HG03175 (cell line): ENCODE results near the gene GLG1.
A peak's percentile ranks its signal among the peaks of the same experiment; 100 is the strongest.

Source experiments
- ATAC-seq: cut with Tn5 transposase; IDR thresholded peaks from one replicate; pipeline ENCODE4 v1.9.1; 2021; ENCODE audit warnings: mild to moderate bottlenecking, moderate library complexity; ENCODE audit not compliant: unreplicated experiment

Gene GLG1

DNA sequence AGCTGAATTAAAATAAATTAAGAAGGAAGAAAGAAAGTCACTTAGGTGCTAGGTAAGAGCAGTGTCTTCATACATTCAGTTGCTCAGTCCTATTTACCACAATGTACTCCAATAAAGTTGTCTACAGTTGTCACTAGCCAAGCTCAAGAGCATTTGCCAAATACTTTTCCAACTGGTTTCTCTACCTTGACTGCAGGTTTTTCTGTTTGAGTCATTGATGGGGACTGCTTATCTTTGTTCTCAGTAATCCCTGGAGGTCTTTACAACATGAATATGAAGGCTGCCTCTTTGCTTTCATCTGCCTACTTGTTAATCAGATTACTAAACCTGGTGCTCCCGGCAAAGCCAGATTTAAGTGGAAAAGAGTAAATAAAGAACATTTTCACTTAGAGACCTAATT lies 121.0 kb downstream of the GLG1 start:
- ATAC-seq: no peak

DNA sequence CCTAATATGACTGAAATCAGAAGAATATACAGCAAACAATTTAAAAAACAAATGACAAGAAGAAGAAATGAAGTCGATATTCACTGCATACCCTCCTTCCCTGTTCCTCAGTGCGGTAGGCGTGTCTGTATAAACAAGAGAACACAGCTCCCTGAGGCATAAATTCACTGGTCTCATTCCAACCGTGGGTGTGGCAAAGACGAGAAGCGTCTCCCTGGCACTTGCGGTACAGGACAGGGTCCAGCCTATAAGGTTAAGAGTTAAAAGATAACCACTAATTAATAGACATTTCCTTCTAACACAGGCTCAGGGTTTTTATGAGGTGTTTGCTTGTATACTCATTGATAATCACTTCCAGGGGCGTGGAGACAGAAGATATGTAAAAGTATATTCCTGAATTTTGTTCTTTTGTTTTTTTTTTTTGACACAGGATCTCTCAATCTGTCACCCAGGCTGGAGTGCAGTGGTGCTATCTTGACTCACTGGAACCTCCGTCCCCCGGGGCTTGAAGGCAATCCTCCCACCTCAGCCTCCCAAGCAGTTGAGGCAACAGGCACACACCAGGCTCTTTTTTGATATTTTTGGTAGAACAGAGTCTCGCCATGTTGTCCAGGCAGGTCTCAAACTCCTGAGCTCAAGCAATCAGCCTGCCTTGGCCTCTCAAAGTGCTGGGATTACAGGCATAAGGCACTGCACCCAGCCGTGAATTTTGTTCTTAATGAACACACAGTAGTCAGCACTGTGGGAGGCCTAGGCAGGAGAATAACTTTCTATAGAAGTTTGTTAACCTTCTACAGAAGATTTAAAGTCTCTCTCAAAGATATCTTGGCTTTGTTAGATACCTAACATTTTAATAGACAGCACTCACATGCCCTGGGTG lies 126.5 kb downstream of the GLG1 start:
- no peak for ATAC-seq

DNA sequence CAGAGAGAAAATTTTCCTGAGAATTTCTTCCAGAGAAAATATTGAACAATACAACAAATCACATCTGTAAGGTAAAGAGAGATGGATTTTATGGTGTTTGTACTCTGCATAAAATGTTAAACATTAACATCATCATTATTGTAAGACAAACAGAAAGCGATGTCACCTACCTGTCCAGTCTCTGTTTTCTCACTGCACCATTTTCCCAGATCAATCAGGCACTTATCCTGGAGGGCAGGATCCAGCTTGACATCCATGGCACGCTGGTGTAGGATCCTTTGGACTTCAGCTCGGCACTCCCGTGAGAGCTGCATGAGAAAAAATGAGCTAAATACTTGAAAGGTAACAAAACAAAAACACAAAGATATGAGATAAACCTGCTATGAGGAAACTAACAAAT lies 129.7 kb downstream of the GLG1 start:
- ATAC-seq: no peak

DNA sequence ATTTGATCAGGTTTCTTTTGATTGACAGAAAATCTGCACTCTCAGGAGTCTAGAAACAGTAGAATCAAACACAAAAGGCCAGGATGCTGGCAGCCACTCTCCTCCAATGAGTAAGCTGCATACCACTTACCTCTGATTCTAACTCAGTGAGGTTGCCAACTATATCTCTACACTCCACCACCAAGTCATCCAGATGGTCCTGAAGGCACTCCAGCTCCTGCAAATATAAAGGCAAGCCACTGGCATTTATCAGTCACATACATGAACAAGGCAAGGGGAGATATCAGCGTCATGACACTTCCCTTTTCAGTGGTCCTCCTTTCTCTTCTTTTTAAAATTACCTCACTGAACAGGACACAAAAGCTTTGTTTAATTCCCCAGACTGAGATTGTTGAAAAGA lies 132.5 kb downstream of the GLG1 start:
- no peak for ATAC-seq

DNA sequence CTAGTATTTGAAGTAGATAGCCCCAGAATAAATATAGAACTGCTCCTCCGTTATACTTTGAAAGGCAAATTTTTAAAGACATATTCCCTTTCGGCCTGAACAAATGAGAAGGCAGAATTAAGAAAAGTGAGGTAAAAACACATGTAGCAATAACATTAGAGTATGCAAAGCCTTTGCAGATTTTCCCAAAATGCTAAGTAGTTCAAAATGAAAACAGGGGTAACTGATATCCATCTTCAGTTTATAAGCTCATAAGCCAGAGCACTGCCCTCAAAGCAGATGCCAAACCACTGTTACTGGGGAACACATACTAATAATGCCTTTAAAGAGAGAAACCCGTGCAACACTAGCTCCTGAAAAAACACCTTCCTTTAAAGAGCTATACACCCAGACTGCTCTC lies 134.4 kb downstream of the GLG1 start:
- no peak for ATAC-seq

DNA sequence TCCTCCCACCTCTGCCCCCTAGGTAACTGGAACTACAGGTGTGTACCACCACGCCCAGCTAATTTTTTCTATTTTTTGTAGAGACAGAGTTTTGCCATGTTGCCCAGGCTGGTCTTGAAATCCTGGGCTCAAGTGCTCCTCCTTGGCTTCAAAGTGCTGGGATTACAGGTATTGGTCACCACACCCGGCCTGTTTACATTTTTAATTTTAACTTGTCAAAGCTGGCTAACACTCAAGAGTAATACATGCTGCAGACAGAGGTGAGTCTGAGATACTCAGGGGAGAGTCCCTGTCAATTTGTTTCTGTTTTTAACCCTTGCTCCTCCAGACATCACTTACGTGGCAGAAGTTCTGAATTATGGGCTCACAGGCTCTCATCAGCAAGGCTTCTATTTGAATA lies 134.9 kb downstream of the GLG1 start:
- ATAC-seq: no peak

DNA sequence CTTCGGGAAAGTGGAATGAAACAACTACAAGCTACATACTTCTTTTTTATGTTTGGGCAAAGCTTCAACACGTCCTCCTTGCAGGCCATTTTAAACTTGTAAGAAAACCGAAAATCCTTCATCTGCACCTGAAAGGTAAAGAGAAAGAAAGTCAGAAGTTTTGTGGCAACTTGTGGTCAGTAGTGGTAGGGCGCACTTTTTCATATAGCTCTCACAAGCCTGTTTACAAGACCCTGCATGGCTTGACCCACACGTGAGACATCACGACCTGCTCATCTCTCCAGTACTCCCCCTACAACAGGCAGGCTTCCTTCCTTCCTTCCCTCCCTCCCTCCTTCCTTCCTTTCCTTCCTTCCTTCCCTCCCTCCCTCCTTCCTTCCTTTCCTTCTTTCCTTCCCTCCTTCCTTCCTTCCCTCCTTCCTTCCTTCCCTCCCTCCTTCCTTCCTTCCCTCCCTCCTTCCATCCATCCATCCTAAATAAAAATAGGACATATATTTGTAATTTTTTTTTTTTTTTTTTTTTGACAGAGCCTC lies 136.9 kb downstream of the GLG1 start:
- no peak for ATAC-seq

DNA sequence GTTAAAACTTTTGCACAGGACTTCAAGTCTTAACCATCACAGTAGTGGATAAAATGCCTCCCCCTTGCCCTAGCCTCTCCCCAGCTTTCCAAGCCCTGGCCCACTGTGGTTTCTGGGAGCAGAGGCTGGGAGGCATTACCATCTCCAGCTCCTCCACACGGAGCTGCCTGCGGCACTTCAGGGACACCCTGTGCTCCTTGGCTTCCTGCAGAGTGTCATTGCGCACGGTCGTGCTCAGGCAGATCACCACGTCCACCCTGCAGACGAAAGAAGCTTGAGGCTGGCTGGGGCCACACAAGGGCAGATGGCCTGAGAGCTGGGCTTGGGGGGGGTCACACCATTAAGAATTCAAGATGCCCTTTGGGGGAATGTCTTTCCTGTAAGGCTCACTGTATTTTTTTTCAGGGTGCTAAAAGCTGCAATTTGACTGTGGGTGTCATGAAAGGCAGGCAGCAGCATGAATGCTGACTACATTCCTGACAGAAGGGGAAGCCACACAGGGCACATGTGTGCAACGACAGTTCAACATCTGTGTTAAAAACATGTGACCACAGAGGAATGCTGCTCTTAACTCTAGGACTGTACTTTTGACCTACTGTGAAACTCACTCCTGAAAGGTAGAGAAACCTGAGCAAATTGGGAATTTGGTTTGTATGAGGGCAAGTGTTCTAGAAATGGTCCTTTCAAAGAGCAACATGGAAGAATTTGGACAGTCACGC lies 137.9 kb downstream of the GLG1 start:
- ATAC-seq: no peak

DNA sequence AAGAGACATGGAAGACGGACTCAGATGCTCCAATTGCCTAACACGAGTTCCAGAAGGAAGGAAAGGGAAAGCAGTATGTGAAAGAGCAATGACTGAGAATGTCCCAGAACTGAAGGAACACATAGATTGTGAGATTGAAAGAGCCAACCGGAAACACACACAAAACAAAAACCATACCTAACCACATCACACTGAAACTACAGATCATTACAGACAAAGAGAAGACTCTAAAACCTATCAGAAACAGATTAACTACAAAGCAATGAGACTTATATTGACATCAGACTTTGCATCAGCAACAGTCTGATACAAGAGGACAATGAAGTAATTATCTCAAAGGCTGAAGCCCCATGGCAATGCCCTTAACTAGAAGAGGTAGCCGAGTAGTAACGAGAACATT lies 140.0 kb downstream of the GLG1 start:
- peak; percentile 67 for ATAC-seq

DNA sequence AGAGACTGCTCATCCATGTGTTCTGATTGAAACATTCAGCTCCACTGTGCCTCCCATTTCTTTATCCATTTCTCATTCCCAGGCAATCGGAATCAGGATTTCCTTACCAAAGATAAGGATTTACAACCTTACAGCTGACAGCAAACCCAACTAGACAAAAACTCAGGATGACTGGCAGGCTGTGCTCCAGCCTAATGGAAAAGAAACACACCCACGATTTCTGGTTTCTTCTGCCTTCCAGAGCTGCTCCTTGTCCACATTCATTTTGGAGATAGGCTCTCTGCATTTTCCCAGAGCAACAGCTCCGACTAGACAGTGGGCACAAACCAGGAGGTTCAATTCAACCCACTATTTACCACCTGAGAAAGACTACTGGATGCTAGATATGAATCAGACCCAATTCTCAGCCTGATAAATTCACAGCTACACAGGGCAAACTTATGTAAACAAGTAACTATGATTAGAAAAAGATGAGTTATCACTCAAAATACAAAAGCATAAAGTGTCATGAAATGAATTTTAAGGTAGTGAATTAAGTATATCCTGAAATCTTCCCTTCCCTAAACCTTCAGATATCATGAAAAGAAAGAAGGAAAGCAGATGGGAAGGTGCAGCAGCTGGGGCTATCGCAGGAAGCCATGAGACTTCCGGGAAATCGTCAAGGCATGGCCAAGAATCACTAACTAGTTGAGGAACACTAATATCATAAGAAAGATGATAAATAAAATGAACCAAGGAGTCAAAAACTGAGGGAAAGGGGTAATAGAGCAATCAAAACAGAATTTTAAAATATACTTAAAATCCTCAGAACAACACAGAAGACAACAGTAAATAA lies 140.8 kb downstream of the GLG1 start:
- no peak for ATAC-seq

DNA sequence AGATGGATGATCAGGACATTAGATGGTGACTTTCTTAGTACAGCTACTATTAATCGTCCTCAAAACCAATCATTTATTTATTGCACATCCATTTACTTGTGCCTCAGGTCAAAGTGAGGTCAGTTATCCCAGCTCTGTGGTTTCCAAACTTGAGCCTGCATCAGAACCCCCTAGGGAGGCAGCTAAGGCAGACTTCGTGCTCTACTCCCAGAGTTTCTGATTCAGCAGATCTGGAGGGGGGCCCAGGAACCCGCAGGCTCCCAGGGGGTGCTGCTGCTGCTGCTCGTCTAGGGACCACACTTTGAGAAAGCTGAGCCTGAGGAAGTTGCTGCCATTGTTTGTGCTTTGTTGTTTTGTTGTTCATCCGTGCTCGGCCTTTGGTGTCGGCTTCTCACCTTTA lies 141.6 kb downstream of the GLG1 start:
- no peak for ATAC-seq

DNA sequence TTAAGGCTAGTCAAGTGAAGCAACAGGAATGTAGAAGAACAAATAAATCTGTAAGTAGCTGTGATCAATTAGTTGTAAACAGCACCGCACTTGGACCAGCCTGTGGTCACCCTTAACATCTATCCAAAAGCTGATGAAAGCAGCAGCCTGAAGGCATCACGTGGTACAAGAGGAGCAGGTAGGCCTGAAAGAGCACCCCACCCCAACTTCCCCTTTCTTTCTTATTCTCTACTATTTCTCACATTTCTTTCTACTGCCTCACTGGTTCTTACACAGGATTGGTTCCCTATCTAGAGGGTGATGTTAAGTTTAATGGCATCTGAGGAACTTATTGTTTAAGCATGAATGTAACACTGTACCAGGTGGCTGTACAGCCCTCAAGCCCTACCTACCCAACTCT lies 143.0 kb downstream of the GLG1 start:
- no peak for ATAC-seq

DNA sequence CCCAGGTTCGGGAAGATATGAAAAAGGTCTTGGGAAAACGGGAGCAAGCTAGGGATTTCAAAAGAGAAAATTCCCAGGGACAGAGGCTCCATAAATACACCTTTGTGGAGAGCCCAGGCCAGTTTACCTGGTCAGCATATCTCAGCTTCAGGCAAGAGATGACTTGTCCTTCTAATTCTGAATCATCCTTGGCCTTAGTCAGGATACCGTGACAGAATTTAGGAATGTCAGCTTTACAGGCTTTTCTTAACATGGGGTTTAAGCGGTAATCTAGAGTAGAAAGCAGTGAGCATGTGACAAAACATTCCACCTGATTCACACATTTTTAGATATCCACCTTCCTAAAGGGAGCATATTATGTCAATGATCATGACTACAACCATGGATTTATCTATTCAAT lies 144.6 kb downstream of the GLG1 start:
- no peak for ATAC-seq

DNA sequence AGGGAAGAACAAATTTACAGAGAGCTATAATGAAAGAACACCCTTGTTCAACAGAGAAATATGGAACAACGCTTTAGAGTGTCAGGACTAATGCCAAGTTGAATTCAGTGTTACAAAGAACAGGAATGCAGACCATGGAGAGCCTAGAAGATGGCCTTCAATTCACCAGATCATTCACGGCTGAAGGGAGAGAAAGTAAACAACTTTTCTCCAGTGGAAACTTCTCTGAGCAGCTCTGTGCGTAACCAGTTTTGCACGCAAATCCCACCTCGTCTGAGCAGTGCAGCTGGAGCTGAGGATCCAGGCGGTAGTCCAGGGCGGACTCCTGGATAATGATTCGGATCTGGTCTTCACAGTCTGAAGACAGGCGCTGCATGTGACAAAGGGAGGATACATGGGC lies 145.1 kb downstream of the GLG1 start:
- ATAC-seq: no peak

DNA sequence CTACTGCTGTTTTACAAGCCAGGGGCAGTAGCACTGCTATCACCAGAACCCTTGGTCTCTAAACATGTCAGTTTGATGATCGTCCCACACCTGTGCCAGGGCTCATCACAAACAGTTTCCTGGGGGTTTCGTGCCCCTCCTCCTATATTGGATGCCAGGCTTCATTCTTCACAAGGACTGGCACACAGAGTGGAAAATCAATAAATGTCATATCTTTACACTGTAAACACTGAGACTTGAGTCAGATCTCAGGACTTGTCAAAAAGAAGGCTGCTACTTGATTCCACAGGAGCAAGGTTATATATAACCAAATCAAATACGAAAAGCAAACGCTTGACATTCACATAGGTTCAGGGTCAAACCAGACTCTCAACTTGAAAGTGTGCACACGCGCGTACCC lies 146.4 kb downstream of the GLG1 start:
- ATAC-seq: no peak

DNA sequence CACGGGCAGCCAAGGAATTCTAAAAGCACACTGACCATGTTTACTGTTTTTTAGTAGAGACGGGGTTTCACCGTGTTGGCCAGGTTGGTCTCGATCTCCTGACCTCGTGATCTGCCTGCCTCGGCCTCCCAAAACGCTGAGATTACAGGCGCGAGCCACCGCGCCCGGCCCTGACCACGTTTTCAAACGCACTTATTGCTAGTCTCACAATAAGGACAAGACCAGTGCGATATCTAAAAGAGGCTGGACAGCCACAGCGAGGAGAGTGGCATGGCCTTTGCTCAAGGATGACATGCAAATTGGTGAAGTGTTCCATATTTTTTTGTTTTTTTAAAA lies 150.7 kb downstream of the GLG1 start:
- no peak for ATAC-seq

DNA sequence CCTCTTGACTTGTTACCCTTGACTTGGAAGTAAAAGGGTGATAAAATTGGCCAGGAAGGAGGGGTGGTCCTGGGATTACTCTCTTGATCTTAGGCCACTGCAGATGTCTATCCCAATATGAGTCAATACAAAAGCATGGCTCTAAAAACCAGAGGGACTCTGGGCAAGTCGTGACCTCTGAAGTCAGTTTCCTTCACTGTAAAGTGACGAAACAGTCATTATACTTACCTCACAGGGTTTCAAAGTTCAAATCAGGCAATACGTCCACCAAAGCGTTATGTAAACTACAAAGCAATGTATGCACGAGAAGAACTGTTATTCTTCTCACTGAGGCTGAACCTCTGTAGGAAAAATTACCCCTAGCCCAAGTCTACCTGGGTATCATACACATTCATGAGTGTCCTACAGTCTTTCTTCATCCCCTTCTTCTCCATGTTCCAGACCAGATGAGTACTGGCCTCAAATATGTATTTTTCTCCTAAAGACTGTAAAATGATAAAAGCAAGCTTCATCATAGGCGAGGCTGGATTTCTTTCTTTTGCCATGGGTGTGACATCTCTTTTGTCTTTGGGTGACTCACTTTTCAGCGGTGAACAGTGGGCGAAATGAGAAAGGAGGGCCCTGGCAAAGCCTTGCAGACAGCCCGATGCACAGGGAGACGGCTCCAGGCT lies 151.2 kb downstream of the GLG1 start:
- no peak for ATAC-seq

DNA sequence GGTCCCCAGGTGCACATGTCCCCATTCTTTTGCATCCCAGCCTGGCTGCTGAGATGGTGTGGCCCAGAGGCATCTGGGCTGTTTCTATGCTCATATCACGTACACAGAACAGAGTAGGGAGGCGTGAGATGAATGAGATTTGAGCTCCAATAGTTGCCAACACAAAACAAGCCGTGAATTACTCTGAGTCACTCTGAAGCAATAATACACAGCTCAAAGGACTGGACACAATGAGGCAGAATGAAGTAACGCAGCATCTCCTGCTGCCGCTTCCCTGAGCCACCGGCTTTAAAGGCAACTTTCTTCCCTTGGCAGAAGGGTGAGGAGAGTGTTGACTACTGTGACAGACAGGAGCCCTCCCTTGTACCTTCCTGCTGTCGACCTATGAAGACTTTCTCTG lies 151.7 kb downstream of the GLG1 start:
- no peak for ATAC-seq

DNA sequence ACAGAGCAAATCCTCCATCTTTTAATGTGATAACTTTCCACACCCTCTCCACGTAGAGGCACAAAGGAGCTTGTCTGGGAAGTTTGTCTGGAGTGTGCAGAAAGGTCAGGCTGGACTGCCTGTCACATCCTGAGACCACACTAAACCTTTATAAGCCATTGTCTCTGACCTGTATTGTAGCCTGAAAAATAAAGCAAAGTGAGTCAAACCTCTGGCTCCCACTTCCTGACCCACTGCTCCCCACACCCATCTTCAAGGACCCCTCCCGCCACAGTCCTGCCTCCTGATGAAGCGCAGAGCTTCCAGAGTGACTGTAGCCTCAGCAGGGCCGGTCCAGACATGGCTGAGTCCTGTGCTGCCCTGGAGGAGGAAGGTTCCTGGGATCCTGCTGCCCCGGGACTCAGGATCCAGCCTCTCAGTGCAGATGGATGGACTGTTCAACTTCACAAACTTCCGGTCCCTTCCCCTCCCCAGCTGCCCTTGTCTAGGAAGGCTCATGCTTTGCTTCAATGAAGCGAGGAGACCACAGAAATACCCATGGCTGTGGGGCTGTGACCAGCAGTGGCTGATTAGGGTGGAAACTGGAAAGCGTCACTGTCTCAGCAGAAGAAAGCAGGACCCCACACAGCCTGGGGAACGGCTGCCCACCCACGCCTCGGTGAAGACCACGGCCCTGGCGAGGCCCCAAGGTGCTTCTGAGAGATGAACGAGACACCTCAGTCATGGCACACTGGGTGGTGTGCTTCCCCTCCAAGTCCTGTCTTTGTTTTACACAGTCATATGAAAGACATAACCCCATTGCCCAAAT lies 154.8 kb downstream of the GLG1 start:
- ATAC-seq: peak; percentile 72
